K562 (cell line): Measurements from ENCODE around the gene TSKS. TPM values are rescaled to one million over a fixed set of nuclear protein-coding genes. Genes with fewer than 3 reads are reported as not detected.
A peak's percentile ranks its signal among the peaks of the same experiment; 100 is the strongest.

ENCODE experiments used
- AFF4 ChIP-seq: sonication (generic); formaldehyde crosslinking; IDR thresholded peaks from 2 replicates; pipeline ENCODE4 v1.8.0; 2023; ENCODE audit warnings: mild to moderate bottlenecking, missing genetic modification reagents
- C11orf30 ChIP-seq: fragments of 450-650 bp; IDR thresholded peaks from 2 replicates; pipeline ENCODE4 v1.6.1; 2016; ENCODE audit warnings: low read depth, mild to moderate bottlenecking
- E2F6 ChIP-seq, 2 experiments: IDR thresholded peaks; 2 replicates each; pipeline ENCODE4 v1.6.1; 2011; ENCODE audit warnings: borderline replicate concordance in 1 of 2, control low read depth in 1 of 2, low read depth in 1 of 2, low read length in 1 of 2, mild to moderate bottlenecking in 1 of 2, mixed read lengths in 1 of 2, moderate library complexity in 1 of 2; ENCODE audit not compliant: insufficient read depth in 1 of 2, insufficient read length in 1 of 2, poor library complexity in 1 of 2, severe bottlenecking in 1 of 2; ENCODE audit errors: extremely low read depth in 1 of 2
- ELF4 ChIP-seq: fragments of 450-650 bp; formaldehyde crosslinking; IDR thresholded peaks from 2 replicates; pipeline ENCODE4 v1.4.0; 2022; ENCODE audit warnings: missing genetic modification characterization
- MLLT1 ChIP-seq, 2 experiments: fragments of 450-650 bp; IDR thresholded peaks; 2 replicates each; pipeline ENCODE4 v1.6.1; 2016
- MLX ChIP-seq, 2 experiments: fragments of 450-650 bp in 1 of 2; sonication (generic) in 1 of 2; formaldehyde crosslinking; conservative IDR thresholded peaks; 2 replicates each; pipeline versions ENCODE4 v1.4.0 to v1.8.1; 2020 to 2022; ENCODE audit warnings: mild to moderate bottlenecking in 1 of 2, missing genetic modification reagents in 1 of 2
- MTA2 ChIP-seq: fragments of 450-650 bp; IDR thresholded peaks from 2 replicates; pipeline ENCODE4 v1.6.1; 2016; ENCODE audit warnings: low read depth
- NFE2 ChIP-seq: IDR thresholded peaks from 2 replicates; pipeline ENCODE4 v1.6.1; 2014; ENCODE audit warnings: antibody characterized with exemption, low read depth
- NRF1 ChIP-seq, 2 experiments: fragments of 450-650 bp; IDR thresholded peaks in 1 of 2; conservative IDR thresholded peaks in 1 of 2; 2 replicates each; pipeline ENCODE4 v1.6.1; 2014; ENCODE audit warnings: mild to moderate bottlenecking in 2 of 2
- SMARCA4 ChIP-seq: fragments of 450-650 bp; IDR thresholded peaks from 2 replicates; pipeline ENCODE4 v1.6.1; 2016
- ZFX ChIP-seq: sonication (generic); formaldehyde crosslinking; IDR thresholded peaks from 2 replicates; pipeline ENCODE4 v1.8.0; 2022; ENCODE audit warnings: mild to moderate bottlenecking, missing genetic modification reagents, moderate library complexity
- polyA plus RNA-seq, 8 experiments: library from polyadenylated mRNA; depleted of rRNA in 4 of 8; stranded (reverse) in 5 of 8; unstranded in 3 of 8; fragments of >200 nt; fragmentation: Nextera tagmentation in 2 of 8; fragmentation: Illumina TruSeq in 1 of 8; extraction: Ambion mirVana in 2 of 8; extraction: Trizol in 1 of 8; gene quantifications; 2 replicates each; pipeline versions ENCODE4 v1.2.1 to v1.2.3, GENCODE V29; 2011 to 2014; ENCODE audit warnings: inconsistent platforms in 1 of 8, missing spikeins in 1 of 8
- total RNA-seq, 7 experiments: library from RNA; depleted of rRNA in 6 of 7; stranded (reverse); fragments of >200 nt in 6 of 7; fragmentation: Illumina TruSeq in 2 of 7; extraction: Trizol in 2 of 7; gene quantifications; 2 replicates each; pipeline versions ENCODE4 v1.2.1 to v1.2.3, GENCODE V29; 2011 to 2021; ENCODE audit warnings: low replicate concordance in 1 of 7
- TF ChIP-seq, protein P1 (sequence below): conservative IDR thresholded peaks from 2 replicates; pipeline ENCODE4 v1.6.1; 2011; ENCODE audit warnings: low read depth, mild to moderate bottlenecking, low read length; ENCODE audit not compliant: control insufficient read depth
- TF ChIP-seq, protein P2 (sequence below): fragments of 450-650 bp; IDR thresholded peaks from 2 replicates; pipeline ENCODE4 v1.6.1; 2018; ENCODE audit warnings: mild to moderate bottlenecking, low read depth; ENCODE audit not compliant: partially characterized antibody
- TF ChIP-seq, protein P3 (sequence below): fragments of 450-650 bp; IDR thresholded peaks from 2 replicates; pipeline ENCODE4 v1.6.1; 2016

Gene TSKS
- total and polyA plus RNA-seq, 9 of the 15 experiments (the other 6 are each of a cell fraction or from before 2014, with no cell fraction given), result 0.14 to 4.5 (median 0.80) TPM

- TF ChIP-seq E2F6 (IDR thresholded peaks at IDR 0.05; ENCODE audit: borderline replicate concordance in 1 of 2, extremely low read depth in 1 of 2, insufficient read depth in 1 of 2, insufficient read length in 1 of 2, low read depth in 1 of 2, low read length in 1 of 2, poor library complexity in 1 of 2, severe bottlenecking in 1 of 2) (peak in 1 of 2 experiments; percentile 23), AFF4 (CRISPR knock-in tag) (no peak), C11orf30 (peak; percentile 91), NRF1 (conservative IDR thresholded peaks at IDR 0.05 in 1 of 2, IDR thresholded peaks at IDR 0.05 in 1 of 2) (peak; percentile 56 to 62; a peak in 3 of 4 replicates), ZFX (CRISPR knock-in tag) (peak; percentile 52), MTA2 (no peak), NFE2 (0 out of 2 replicates have a peak, but pooled peaks have one; percentile 42), ELF4 (CRISPR knock-in tag) (peak; percentile 61; the same call in 1 of the 2 replicates), MLLT1 (IDR thresholded peaks at IDR 0.05) (peak in 1 of 2 experiments; percentile 77; a peak in 1 of 4 replicates), MLX (CRISPR knock-in tag; conservative IDR thresholded peaks at IDR 0.05) (no peak), SMARCA4 (peak; percentile 74; the same call in 1 of the 2 replicates)
- TF ChIP-seq, protein P1, sequence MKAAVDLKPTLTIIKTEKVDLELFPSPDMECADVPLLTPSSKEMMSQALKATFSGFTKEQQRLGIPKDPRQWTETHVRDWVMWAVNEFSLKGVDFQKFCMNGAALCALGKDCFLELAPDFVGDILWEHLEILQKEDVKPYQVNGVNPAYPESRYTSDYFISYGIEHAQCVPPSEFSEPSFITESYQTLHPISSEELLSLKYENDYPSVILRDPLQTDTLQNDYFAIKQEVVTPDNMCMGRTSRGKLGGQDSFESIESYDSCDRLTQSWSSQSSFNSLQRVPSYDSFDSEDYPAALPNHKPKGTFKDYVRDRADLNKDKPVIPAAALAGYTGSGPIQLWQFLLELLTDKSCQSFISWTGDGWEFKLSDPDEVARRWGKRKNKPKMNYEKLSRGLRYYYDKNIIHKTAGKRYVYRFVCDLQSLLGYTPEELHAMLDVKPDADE, result 0 out of 2 replicates have a peak, but pooled peaks have one; percentile 39
- TF ChIP-seq, protein P2, sequence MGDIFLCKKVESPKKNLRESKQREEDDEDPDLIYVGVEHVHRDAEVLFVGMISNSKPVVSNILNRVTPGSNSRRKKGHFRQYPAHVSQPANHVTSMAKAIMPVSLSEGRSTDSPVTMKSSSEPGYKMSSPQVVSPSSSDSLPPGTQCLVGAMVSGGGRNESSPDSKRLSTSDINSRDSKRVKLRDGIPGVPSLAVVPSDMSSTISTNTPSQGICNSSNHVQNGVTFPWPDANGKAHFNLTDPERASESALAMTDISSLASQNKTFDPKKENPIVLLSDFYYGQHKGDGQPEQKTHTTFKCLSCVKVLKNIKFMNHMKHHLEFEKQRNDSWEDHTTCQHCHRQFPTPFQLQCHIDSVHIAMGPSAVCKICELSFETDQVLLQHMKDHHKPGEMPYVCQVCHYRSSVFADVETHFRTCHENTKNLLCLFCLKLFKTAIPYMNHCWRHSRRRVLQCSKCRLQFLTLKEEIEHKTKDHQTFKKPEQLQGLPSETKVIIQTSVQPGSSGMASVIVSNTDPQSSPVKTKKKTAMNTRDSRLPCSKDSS, result peak; percentile 7
- TF ChIP-seq, protein P3, sequence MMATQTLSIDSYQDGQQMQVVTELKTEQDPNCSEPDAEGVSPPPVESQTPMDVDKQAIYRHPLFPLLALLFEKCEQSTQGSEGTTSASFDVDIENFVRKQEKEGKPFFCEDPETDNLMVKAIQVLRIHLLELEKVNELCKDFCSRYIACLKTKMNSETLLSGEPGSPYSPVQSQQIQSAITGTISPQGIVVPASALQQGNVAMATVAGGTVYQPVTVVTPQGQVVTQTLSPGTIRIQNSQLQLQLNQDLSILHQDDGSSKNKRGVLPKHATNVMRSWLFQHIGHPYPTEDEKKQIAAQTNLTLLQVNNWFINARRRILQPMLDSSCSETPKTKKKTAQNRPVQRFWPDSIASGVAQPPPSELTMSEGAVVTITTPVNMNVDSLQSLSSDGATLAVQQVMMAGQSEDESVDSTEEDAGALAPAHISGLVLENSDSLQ, result peak; percentile 90
Observed at GRCh38 chr19:49712397-49712859, 50.7 kb downstream of the TSKS start (continued).
